Keratinocyte (primary cell): ENCODE results near the gene ABLIM2. TPM values are rescaled to one million over a fixed set of nuclear protein-coding genes. Genes with fewer than 3 reads are reported as not detected.

Source experiments
- DNase-seq: peaks from one replicate; pipeline ENCODE4 v3.0.0-alpha.2; 2011; ENCODE audit warnings: low read depth, missing footprints, low spot score
- FAIRE-seq: peaks from 2 replicates; lab custom pipeline; 2011; peaks lifted over from hg19 to GRCh38; lab: Jason Lieb, UNC
- H2AFZ ChIP-seq: 2 replicates; pipeline ENCODE4 v1.6.0; 2012; ENCODE audit warnings: low read length, control low read depth, inconsistent platforms; ENCODE audit not compliant: control insufficient read depth
- H3K27ac ChIP-seq: 2 replicates; pipeline ENCODE4 v1.5.1; 2011; ENCODE audit warnings: low read length; ENCODE audit not compliant: control insufficient read depth, insufficient read depth
- H3K27me3 ChIP-seq: 3 replicates; pipeline ENCODE4 v1.6.0; 2011; ENCODE audit warnings: low read length; ENCODE audit not compliant: control insufficient read depth, insufficient read depth; ENCODE audit errors: extremely low read depth
- H3K36me3 ChIP-seq, 2 experiments: 2 replicates in 1 of 2; 3 replicates in 1 of 2; pipeline ENCODE4 v1.5.1; 2011; ENCODE audit warnings: low read length in 2 of 2, mild to moderate bottlenecking in 1 of 2; ENCODE audit not compliant: control insufficient read depth in 2 of 2, insufficient read depth in 2 of 2; ENCODE audit errors: extremely low read depth in 1 of 2
- H3K4me1 ChIP-seq: 3 replicates; pipeline ENCODE4 v1.5.1; 2011; ENCODE audit warnings: low read length; ENCODE audit not compliant: control insufficient read depth, insufficient read depth; ENCODE audit errors: extremely low read depth
- H3K4me2 ChIP-seq: 3 replicates; pipeline ENCODE4 v1.6.0; 2011; ENCODE audit warnings: low read depth, low read length; ENCODE audit not compliant: control insufficient read depth, insufficient read depth; ENCODE audit errors: extremely low read depth
- H3K4me3 ChIP-seq, 3 experiments: fragments of 200-600 bp in 1 of 3; sonication (generic) in 1 of 3; 2 replicates in 2 of 3; 3 replicates in 1 of 3; pipeline ENCODE4 v1.5.1; 2011 to 2016; ENCODE audit warnings: low read length in 3 of 3, mild to moderate bottlenecking in 3 of 3, control low read depth in 2 of 3, inconsistent platforms in 1 of 3, low read depth in 1 of 3, mixed read lengths in 1 of 3, mixed run types in 1 of 3, moderate library complexity in 1 of 3; ENCODE audit not compliant: control insufficient read depth in 2 of 3, insufficient read depth in 2 of 3; ENCODE audit errors: extremely low read depth in 1 of 3
- H3K79me2 ChIP-seq: 2 replicates; pipeline ENCODE4 v1.6.0; 2012; ENCODE audit warnings: low read length; ENCODE audit not compliant: control insufficient read depth, insufficient read depth
- H3K9ac ChIP-seq: 3 replicates; pipeline ENCODE4 v1.6.0; 2011; ENCODE audit warnings: low read length; ENCODE audit not compliant: control insufficient read depth, insufficient read depth; ENCODE audit errors: extremely low read depth
- H3K9me1 ChIP-seq: 3 replicates; pipeline ENCODE4 v1.6.0; 2011; ENCODE audit warnings: low read length; ENCODE audit not compliant: control insufficient read depth, insufficient read depth; ENCODE audit errors: extremely low read depth
- H3K9me3 ChIP-seq: 2 replicates; pipeline ENCODE4 v1.5.1; 2012; ENCODE audit warnings: low read depth, low read length; ENCODE audit not compliant: control insufficient read depth
- H4K20me1 ChIP-seq: 3 replicates; pipeline ENCODE4 v1.6.0; 2011; ENCODE audit warnings: low read length; ENCODE audit not compliant: control insufficient read depth, insufficient read depth; ENCODE audit errors: extremely low read depth
- CTCF ChIP-seq, 3 experiments: IDR thresholded peaks in 1 of 3; conservative IDR thresholded peaks in 1 of 3; optimal IDR thresholded peaks in 1 of 3; 2 replicates in 2 of 3; 3 replicates in 1 of 3; pipeline versions ENCODE3 to v1.5.1; 2011; ENCODE audit warnings: low read length in 3 of 3, mild to moderate bottlenecking in 3 of 3, moderate library complexity in 2 of 3, control low read depth in 1 of 3, inconsistent platforms in 1 of 3; ENCODE audit not compliant: insufficient read depth in 2 of 3; ENCODE audit errors: extremely low read depth in 1 of 3
- EZH2 ChIP-seq: IDR thresholded peaks from one replicate; pipeline ENCODE4 v1.6.1; 2012; ENCODE audit warnings: inconsistent platforms, mild to moderate bottlenecking, low read length, moderate library complexity
- dilution Hi-C: fragments of 300-500 bp; cut with MboI; formaldehyde crosslinking; loops from one replicate; pipeline ENCODE4 v1.7.0; 2020; ENCODE audit warnings: low sequenced_read_pairs; ENCODE audit not compliant: extremely low pct_ligation_motif_present
- polyA plus RNA-seq, 5 experiments: library from polyadenylated mRNA; depleted of rRNA in 3 of 5; stranded (reverse) in 3 of 5; stranded (forward) in 1 of 5; unstranded in 1 of 5; fragments of >200 nt; gene quantifications; 1 replicate in 1 of 5; 2 replicates in 3 of 5; 3 replicates in 1 of 5; pipeline versions ENCODE4 v1.2.1 to v1.2.3, GENCODE V29; 2011 to 2012; ENCODE audit warnings: missing spikeins in 2 of 5, low read depth in 1 of 5, low replicate concordance in 1 of 5

Gene ABLIM2
- polyA plus RNA-seq, 1 donor (not counting 4 experiments of a cell fraction or from before 2014, with no cell fraction given) = 0.94 TPM

GRCh38 chr4:7966281-7967062 lies 192.1 kb downstream of the ABLIM2 start:
- no peaks in the 10 kb centered on the region for H4K20me1 ChIP-seq
- no peak overlapping the region for H3K9ac ChIP-seq
- H3K79me2 ChIP-seq = no peaks in the 10 kb centered on the region
- H3K4me1 ChIP-seq = peaks cover 45% of the 10 kb centered on the region
- H2AFZ ChIP-seq = no peak overlapping the region
- H3K4me2 ChIP-seq = no peak overlapping the region
- dilution Hi-C loops = no loop called here
- no peaks in the 10 kb centered on the region for H3K27me3 ChIP-seq
- TF ChIP-seq EZH2 (no peak), CTCF (optimal IDR thresholded peaks at IDR 0.05 in 1 of 3, IDR thresholded peaks at IDR 0.05 in 1 of 3, conservative IDR thresholded peaks at IDR 0.05 in 1 of 3; ENCODE audit: extremely low read depth in 1 of 3, insufficient read depth in 2 of 3, low read length in 3 of 3) (no peak)
- H3K36me3 ChIP-seq = no peaks in the 10 kb centered on the region
- H3K4me3 ChIP-seq = no peak overlapping the region
- FAIRE-seq = no peak
- DNase-seq = no peak
- H3K27ac ChIP-seq = no peak overlapping the region
- H3K9me3 ChIP-seq = no peaks in the 10 kb centered on the region
- H3K9me1 ChIP-seq = no peaks in the 10 kb centered on the region

DNA sequence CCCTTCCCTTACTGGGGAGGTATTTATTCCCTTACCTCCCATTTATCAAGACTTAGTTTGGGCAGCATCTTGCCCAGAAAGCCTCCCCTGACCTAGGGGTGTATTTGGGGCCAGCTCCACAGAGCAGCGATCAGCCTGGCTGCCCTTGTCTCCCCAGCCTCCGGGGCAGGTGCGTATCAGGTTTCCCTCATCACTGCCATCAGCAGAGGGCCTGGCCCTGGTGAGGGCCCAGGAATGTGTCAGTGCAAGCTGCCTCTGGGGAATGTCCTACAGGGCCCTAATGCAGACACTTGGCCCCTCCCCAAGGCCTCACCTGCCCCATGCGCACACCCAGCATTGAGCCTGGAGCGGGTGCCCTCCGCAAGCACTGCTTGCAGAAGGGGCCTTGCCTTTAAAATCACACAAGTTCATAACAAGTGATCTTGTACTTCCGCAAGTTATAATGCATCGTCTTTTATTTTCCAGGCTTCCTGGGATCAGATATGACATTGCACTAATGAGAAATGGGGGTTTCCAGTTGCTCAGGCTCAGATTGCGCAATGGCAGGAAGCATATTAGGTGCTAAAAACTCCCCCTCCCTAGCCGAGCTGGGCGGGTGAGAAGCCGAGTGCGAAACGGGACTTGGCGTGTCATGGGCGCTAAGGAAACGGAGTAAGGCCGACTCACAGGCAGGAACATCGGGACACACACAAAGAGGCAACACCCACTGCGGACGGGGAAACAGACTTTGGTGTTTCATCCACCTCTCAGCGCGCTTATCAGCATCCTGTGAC lies 193.5 kb downstream of the ABLIM2 start:
- peak overlapping the region; percentile 46 for H3K9ac ChIP-seq
- FAIRE-seq (peak; percentile 61), DNase-seq (no peak)
- no peaks in the 10 kb centered on the region for H3K79me2 ChIP-seq
- no peaks in the 10 kb centered on the region for H4K20me1 ChIP-seq
- peak overlapping the region; percentile 64 for H3K27ac ChIP-seq
- peak overlapping the region; percentile 16 for H3K4me2 ChIP-seq
- TF ChIP-seq EZH2 (no peak), CTCF (optimal IDR thresholded peaks at IDR 0.05 in 1 of 3, IDR thresholded peaks at IDR 0.05 in 1 of 3, conservative IDR thresholded peaks at IDR 0.05 in 1 of 3; ENCODE audit: extremely low read depth in 1 of 3, insufficient read depth in 2 of 3, low read length in 3 of 3) (no peak)
- no peak overlapping the region for H3K4me3 ChIP-seq
- no peaks in the 10 kb centered on the region for H3K27me3 ChIP-seq
- H3K9me3 ChIP-seq = no peaks in the 10 kb centered on the region
- dilution Hi-C loops = no loop called here
- H3K36me3 ChIP-seq = no peaks in the 10 kb centered on the region
- peaks cover 45% of the 10 kb centered on the region for H3K4me1 ChIP-seq
- H3K9me1 ChIP-seq = no peaks in the 10 kb centered on the region
- H2AFZ ChIP-seq = peak overlapping the region; percentile 68
